ENCODE results near the gene MED12L.
A peak's percentile ranks its signal among the peaks of the same experiment; 100 is the strongest.
"Not testable (repeated sequence)": the region's sequence is repeated elsewhere in the genome, so short reads cannot be mapped to it uniquely, and the experiment has no call there.

Gene MED12L, protein sequence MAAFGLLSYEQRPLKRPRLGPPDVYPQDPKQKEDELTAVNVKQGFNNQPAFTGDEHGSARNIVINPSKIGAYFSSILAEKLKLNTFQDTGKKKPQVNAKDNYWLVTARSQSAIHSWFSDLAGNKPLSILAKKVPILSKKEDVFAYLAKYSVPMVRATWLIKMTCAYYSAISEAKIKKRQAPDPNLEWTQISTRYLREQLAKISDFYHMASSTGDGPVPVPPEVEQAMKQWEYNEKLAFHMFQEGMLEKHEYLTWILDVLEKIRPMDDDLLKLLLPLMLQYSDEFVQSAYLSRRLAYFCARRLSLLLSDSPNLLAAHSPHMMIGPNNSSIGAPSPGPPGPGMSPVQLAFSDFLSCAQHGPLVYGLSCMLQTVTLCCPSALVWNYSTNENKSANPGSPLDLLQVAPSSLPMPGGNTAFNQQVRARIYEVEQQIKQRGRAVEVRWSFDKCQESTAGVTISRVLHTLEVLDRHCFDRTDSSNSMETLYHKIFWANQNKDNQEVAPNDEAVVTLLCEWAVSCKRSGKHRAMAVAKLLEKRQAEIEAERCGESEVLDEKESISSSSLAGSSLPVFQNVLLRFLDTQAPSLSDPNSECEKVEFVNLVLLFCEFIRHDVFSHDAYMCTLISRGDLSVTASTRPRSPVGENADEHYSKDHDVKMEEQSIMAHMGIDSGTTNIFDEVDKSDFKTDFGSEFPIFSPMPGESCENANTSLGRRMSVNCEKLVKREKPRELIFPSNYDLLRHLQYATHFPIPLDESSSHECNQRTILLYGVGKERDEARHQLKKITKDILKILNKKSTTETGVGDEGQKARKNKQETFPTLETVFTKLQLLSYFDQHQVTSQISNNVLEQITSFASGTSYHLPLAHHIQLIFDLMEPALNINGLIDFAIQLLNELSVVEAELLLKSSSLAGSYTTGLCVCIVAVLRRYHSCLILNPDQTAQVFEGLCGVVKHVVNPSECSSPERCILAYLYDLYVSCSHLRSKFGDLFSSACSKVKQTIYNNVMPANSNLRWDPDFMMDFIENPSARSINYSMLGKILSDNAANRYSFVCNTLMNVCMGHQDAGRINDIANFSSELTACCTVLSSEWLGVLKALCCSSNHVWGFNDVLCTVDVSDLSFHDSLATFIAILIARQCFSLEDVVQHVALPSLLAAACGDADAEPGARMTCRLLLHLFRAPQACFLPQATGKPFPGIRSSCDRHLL (N-terminal part only)

DNA sequence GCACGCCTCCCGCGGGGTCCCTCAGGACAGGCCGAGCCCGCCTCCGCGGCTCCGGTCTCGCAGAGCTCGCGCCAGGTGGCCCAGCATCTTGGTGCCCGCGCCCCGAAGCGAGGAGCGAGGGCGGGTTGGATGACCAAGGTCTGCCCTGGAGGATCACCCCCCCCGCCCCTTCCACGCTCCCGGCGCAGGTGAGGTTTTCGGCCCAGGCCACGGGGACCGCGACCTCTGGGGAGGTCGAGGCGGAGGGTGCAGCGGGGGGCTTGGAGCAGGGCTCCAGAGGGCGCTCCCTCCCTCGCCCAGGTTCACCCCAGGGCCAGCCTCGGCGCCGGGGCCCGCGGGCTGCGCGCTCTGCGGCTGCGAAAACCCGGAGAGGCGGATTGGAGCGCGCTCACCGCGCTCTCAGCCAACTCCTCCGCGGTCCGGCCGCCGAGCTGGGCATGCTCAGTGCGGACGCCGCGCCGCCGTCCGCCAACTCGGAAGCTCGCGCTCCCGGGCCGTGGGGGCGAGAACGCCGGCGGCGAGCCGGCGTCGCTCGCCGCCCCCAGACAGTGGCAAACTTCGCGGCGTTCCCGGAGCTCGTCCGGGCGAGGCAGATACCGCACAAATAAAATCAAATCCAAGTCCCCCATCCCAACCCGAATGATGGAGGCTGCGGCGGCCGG, at the start of gene MED12L:
Gene MED12L (plus strand): TSS at position 438 of the 662 bp plus-strand sequence. CDS start 1,263 bp downstream, outside the sequence.
- DNase-seq (ENCODE audit: low spot score): peak; percentile 98

DNA sequence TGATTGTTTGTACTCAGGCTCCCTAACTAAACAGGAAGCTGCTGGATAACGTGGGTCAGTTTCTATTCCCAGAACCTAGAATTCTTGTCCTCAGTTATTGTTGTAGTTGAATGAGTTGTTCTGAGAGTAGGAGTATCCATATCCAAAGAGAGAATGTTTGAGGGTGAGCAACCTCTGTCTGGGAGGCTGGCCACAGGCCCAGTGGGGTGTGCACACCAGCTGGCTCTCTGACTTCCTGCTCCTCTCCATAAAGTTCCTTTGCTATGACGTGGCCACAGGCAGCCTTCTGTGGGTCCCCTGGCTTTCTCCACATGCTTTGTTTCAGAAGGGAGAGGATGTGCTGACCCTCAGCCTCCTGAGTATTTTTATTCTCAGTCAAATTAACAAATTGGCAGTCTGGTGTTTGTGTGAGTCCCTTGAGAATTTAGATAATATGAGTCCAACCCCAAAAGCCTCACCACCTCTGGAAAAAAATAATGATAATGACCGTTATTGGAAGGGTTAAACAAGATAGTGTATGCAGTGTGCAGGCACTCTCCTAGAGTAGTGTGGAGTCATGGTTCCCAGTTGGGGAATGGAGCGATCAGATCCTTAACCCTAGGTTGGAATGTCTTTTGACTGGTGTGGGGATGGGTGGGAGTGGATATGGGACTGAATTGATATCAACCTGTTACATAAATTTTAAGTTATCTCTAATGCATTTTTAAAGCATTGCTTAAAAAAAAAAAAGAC, 47.6 kb upstream of the MED12L start:
- peak; percentile 97 for DNase-seq (ENCODE audit: low spot score)

DNA sequence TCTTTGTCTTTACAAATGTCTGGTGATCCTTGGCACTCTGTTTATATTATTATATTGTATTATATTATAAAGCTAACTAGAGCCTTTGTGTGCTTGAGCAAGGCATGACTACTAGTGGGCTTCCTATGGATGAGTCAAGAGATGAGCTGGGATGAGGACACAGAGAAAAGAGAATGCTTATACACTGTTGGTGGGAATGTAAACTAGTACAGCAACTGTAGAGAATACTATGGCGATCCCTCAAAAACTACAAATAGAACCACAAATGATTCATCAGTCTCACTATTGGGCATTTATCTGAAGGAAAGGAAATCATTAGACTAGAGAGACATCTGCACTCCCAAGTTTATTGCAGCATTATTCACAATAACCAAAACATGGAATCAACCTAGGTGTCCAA, 40.8 kb upstream of the MED12L start:
- no peak for DNase-seq (ENCODE audit: low spot score)

DNA sequence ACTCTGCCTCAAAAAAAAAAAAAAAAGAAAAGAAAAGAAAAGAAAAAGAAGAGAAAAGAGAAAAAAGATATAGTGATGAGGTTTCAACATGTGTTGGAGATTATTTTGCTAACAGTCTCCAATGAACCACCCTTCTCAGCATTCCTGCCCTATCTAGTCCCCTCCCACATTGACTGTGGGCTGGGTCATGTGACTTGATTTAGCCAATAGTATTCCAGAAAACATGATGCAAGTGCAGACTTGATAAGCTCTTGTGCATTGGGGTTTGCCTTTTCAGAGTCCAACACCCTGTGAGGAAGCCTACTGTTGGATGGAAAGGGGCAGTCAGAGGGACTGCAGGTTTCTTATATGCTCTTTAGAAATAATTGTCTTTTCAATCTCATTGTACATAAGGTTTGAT, 37.8 kb upstream of the MED12L start:
- no peak for DNase-seq (ENCODE audit: low spot score)

DNA sequence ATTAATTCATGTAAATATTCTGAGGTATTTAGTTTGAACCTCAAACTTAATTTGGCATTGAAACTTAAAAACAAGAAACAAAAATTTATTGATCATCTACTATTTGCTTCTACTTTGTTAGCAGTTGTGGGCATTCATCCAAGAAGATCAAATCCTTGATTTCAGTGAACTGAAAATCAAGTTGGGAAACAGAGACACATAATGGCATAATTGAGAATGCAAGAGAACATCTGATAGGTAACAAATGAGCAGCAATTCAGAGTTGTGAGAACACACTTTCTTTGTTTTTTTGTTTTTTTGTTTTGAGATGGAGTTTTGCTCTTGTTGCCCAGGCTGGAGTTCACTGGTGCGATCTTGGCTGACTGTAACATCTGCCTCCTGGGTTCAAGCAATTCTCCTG, 33.9 kb upstream of the MED12L start:
- DNase-seq (ENCODE audit: low spot score): no peak

DNA sequence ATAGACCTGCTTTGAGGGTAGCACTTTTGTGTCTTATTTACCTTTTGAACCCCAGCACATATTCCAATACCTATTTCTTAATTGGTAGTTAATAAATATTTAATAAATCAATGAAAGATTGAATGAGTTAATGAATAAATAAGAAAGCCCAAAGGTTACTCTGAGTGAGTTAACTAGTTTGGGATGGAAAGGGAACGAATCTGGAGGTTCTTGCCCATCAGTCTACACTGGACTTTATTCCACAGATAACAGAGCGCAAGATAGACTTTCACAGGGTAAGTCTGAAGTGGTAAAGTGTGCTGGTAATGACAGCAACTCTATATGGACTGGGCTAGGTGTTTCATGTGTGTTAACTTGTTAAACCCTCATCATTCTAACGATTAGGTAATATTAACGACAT, 33.1 kb upstream of the MED12L start:
- no peak for DNase-seq (ENCODE audit: low spot score)

DNA sequence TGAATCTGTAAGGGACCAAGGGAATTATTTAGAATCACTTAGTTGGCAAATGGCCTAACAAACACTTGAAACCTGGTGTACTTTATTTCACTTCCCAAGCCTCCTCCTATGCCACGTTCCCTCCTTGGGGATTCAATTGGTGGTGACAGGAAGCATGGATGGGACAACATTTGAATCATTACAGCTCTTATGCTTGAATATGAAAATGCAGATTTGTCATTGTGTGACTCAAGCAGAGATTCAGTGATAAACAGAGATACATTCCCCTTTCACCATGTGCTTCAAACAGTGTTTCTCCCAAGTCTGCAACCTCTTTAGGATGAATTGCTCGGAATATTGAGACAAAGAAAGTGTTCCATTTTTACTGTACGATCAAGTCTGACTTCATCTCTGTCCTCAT, 32.7 kb upstream of the MED12L start:
- DNase-seq (ENCODE audit: low spot score): no peak

DNA sequence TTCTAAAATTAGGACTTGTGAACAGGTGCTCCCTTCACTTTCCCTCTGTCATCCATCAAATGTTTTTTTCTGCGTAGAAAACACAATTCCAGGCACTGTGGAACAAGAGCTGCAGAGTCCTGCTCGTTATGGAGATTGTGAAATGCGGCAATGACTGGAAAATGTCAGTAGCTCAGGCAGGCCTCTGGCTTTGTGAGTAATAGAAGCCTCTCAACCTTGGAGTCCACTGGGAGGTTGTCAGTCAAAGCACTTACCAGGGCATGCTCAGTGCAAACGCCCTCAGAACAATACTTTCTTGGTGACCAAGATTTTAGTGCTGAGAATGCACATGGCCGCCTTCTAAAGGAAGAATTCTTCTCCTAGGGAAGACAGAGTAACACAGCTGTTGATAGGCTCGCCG, 26.7 kb upstream of the MED12L start:
- no peak for DNase-seq (ENCODE audit: low spot score)

DNA sequence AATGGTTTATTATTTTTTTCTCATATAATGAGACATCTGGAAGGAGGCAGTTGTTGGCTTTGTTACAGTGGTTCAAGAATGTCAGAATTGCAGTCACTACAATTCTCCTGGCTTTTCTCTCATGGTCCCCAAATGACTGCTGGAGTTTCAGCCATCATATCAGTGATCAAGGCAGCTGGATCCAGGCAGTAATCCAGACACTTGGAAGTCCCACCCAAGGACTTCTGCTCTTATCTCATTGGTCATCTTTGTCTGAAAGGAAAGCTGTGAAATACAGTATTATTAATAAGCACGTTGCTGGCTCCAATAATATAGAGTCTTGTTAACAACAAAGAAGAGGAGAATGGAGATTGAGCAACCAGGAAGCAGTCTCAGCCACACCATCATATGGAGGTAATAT, 22.9 kb upstream of the MED12L start:
- no peak for DNase-seq (ENCODE audit: low spot score)

DNA sequence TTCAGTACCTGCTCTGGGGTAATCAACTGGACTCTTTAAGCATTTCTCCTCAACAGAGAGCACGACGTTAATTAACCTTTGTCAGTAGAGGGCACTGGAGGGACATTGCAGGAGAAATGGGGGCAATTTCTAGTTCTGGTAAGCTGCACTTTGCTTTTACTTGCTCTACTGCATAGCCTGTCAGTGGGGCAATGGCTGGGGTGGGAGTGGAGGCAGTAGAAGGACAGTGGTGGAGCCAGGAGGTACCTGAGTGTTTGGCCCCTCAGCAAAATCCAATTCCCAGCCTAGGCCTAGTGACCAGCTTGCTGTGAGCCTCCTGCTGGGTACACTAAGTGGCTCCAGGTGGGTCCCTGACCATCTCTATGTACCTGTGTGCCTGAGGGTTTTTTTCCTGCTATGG, 18.3 kb upstream of the MED12L start:
- no peak for DNase-seq (ENCODE audit: low spot score)

DNA sequence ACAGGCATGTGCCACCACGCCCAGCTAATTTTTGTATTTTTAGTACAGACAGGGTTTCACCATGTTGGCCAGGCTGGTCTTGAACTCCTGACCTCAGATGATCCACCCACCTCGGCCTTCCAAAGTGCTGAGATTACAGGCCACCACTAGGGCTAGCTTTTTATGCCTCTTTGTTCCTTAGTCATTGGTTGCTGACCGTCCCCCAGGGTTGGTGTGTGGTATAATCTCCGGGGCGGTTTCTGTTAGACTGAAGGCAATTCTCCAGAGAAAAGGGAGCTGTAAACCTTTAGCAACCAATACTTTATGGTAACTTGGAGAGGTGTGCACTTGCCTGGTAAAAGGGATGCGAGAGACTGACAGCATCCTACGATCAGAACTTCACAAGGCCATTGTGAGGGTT, 12.6 kb upstream of the MED12L start:
- DNase-seq (ENCODE audit: low spot score): not testable (repeated sequence)

DNA sequence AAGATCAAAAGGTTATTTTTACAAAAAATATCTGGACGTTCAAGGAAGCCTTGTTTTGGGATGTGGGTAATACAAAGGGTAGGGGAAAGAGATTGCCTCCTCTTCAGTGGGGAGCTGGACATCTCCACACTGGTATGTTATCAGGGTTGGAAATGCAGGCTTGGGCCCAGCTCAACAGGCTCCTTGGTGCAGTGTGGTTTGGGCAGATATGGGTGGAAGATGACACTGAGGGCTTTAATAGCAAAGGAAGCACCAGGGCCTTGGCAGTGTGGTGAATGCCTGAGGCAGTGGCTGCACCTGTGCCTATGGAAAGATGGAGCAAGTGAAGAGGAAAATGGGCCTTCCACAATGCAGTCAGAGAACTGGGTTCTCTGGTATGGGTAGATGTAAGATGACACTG, 11.2 kb upstream of the MED12L start:
- no peak for DNase-seq (ENCODE audit: low spot score)

DNA sequence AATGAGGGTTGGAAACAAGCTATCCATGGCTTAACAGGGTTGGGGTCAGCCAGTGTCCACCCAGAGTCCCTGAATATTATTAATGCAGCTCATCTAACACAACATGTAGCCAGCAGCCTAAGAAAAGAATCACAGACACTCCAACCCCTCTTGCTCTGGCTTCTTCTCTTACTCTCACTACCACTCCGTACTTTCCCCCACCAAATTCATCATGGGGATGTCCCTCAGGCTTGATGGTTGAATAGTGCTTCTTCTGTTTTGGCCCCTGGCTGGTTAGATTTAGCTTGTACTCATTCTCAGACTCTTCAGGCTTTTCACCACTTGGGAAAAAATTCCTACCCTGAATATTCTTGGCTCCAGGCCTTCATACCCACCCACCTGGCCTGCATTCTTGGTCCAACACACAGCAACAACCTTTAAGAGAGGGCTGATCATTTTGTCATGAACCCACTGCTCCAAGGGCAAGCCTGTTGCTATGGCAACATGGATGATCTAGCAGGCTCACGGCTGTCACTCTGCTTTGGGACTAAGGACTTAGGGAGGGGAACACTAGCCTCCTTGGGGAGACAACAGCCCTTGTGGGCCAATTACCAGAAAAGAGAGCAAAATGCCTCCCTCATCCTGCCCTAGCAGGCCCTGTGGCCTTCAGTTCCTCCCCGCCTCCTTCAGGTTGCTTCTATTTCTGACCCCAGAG, 9.4 kb upstream of the MED12L start:
- no peak for DNase-seq (ENCODE audit: low spot score)

DNA sequence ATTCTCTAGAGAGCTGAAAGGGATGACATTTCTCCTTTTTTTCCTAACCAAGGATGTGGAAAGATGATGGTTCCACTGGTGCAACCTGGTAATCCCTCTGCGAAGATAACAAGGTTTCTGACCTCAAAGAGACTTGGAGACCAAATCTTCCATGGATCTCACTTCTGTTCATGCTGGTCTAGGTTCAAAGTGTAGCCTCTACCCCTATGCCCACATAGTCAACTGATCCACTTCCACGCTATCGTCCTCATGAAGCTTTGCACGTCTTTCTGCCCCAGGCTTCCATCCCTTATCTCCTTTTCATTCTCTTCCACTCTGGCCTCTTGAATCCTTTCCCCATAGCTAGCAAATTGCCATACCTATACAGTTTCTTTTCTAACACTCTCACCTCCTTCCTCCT, 8.8 kb upstream of the MED12L start:
- DNase-seq (ENCODE audit: low spot score): no peak

DNA sequence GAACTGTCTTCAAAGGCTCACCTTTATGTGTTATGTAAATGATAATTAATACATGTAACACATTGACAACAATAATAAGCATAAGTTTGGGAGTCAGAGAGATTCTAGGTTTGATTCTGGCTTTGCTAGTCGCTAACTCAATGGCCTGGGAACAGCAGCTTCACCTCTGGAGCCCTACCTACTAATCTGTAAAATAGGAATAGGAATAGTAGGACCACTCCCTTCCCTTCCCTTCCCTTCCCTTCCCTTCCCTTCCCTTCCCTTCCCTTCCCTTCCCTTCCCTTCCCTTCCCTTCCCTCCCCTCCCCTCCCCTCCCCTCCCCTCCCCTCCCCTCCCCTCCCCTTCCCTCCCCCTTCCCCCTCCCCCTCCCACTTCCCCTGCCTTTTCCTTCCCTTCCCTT, 4.4 kb upstream of the MED12L start:
- DNase-seq (ENCODE audit: low spot score): not testable (repeated sequence)

DNA sequence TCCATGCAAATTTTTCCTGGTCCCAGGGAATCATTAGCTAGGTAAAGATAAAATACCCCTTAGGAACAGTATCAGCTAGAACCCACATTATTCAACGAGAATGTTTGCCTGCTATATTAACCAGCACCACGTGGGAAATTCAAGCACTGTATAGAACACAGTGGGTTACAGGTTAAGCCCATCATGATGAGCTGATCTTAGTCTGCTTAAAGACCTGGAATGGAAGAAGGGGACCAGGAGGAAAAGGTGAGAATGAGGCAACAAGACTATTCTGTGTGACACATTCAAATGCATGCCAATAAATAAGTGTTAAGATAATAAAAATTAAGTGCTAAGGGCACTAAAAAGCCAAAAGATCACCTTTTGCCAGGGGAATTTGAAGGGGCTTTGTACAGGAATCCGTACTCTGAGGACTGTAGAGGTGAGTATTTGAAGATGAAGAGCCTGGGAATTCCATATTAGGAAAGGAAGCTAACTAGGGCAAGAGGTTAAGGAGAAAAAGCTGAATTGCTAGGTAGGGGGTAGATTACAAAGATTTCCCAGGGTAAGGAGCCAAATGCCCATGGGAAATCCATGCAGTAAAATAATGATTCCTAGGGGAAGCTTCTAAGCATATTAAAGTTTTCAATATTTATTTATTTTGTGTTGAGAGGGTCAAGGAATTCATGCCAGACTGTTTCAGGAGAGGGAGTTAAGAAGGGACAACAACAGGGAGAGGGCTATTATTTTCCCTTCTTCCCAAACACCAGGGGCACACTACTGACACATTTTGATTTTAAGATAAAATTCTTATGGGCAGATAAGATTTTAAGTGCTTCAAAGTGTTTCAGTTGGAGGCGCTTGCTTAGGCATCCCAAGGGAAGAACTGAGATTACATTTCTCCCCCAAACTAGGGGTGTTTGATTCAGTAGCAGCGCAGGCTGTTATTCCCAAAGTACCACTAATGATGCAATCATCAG, 2.3 kb upstream of the MED12L start:
- DNase-seq (ENCODE audit: low spot score): no peak

DNA sequence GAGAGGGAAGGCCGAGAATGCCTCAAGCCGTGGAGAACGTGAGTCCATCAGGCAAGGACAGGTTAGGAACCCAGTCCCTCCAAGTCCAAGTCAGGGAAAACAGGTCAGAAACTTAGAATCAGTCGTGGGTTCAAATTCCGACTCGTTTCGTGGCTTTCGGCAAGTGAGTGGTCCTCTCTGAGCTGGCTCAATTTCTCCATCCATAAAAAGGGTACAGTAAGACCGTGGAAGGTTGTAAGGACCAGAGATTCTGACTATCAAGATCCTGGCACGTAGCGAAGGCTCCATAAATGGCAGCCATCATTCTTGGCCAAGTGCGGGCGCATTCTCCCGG, 604 bp upstream of the MED12L start:
- no peak for DNase-seq (ENCODE audit: low spot score)

DNA sequence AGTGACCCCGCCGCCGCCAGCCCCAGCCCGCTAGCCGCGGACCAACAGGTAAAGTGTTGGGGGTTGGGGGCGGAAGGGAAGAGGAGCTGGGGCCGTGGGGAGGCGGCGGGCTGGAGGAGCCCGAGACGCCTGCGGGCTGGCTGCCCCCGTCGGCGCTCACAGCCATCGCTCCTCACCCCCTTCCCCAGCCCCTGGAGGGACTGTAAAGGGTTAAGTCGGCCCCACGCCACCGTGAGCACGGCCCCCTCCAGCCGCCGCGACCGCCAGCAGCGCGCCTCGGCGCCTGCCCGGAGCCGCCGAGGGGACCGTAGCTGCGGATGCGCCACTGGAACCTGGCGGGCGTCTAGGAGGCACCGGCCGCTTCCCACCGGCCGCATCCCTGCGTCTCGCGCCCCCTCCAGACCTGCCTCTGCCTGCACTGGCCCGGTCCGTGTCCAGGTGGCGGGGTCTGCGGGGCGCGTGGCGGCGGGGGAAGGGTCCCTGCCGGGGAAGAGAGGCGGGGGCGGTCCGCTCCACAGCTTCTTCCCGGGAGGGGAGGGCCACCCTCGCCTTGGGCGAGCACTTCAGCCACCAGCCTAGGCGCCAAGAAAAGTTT, 522 bp downstream of the MED12L start:
- DNase-seq (ENCODE audit: low spot score): peak; percentile 48
